H7 (cell line): ENCODE measurements around the gene C1QTNF12. TPM values are rescaled to one million over a fixed set of nuclear protein-coding genes. Genes with fewer than 3 reads are reported as not detected.
"Not testable (repeated sequence)": the region's sequence is repeated elsewhere in the genome, so short reads cannot be mapped to it uniquely, and the experiment has no call there.

Experiments used
- DNase-seq: peaks from one replicate; pipeline ENCODE4 v3.0.0; 2012
- H3K27me3 ChIP-seq: 2 replicates; pipeline ENCODE4 v1.6.0; 2011; ENCODE audit warnings: mild to moderate bottlenecking, low read length; ENCODE audit not compliant: control insufficient read depth, insufficient read depth
- H3K36me3 ChIP-seq: replicated peaks from 2 replicates; pipeline ENCODE4 v1.5.1; 2011; ENCODE audit warnings: low read length; ENCODE audit not compliant: control insufficient read depth, insufficient read depth
- H3K4me3 ChIP-seq: 2 replicates; pipeline ENCODE4 v1.5.1; 2011; ENCODE audit warnings: low read depth, mild to moderate bottlenecking, control low read depth, low read length, moderate library complexity; ENCODE audit not compliant: insufficient read depth
- total RNA-seq: library from RNA; depleted of rRNA; stranded (reverse); fragments of >200 nt; shearing (Covaris generic); gene quantifications from 2 replicates; pipeline ENCODE4 v1.2.3, GENCODE V29; 2014

The C1QTNF12 gene
- total RNA-seq, 1 experiment from 2014 or later: 3.6 TPM

- peak; percentile 84 for DNase-seq
- H3K4me3 ChIP-seq: no peak overlapping the region
- peaks cover 18% of the 10 kb centered on the region for H3K36me3 ChIP-seq
- no peaks in the 10 kb centered on the region for H3K27me3 ChIP-seq
These were observed 10.7 kb upstream of the C1QTNF12 start for GRCh38 chr1:1256956-1257871.

- DNase-seq: peak; percentile 57
- Histone ChIP-seq H3K36me3 (peaks cover 12% of the 10 kb centered on the region), H3K4me3 (no peak overlapping the region), H3K27me3 (no peaks in the 10 kb centered on the region)
These were observed 9.1 kb upstream of the C1QTNF12 start for GRCh38 chr1:1255611-1256010.

GRCh38 chr1:1255078-1255477 is 8.6 kb upstream of the C1QTNF12 start:
- H3K36me3 ChIP-seq: peaks cover 11% of the 10 kb centered on the region
- H3K4me3 ChIP-seq: no peak overlapping the region
- peak; percentile 54 for DNase-seq
- no peaks in the 10 kb centered on the region for H3K27me3 ChIP-seq

GRCh38 chr1:1254667-1254998 is 8.1 kb upstream of the C1QTNF12 start:
- Histone ChIP-seq H3K27me3 (no peaks in the 10 kb centered on the region), H3K4me3 (no peak overlapping the region), H3K36me3 (peaks cover 9% of the 10 kb centered on the region)
- peak; percentile 57 for DNase-seq

- DNase-seq: peak; percentile 45
- no peak overlapping the region for H3K4me3 ChIP-seq
- peaks cover 7% of the 10 kb centered on the region for H3K36me3 ChIP-seq
- no peaks in the 10 kb centered on the region for H3K27me3 ChIP-seq
These were observed 7.6 kb upstream of the C1QTNF12 start for GRCh38 chr1:1253972-1254666.

GRCh38 chr1:1253314-1253713 is 6.8 kb upstream of the C1QTNF12 start:
- H3K4me3 ChIP-seq: no peak overlapping the region
- peaks cover 5% of the 10 kb centered on the region for H3K36me3 ChIP-seq
- DNase-seq: no peak
- no peaks in the 10 kb centered on the region for H3K27me3 ChIP-seq

GRCh38 chr1:1250786-1251284 is 4.3 kb upstream of the C1QTNF12 start:
- Histone ChIP-seq H3K36me3 (peaks cover 5% of the 10 kb centered on the region), H3K27me3 (no peaks in the 10 kb centered on the region), H3K4me3 (no peak overlapping the region)
- no peak for DNase-seq

GRCh38 chr1:1248009-1248913 is 1.7 kb upstream of the C1QTNF12 start:
- DNase-seq, H3K27me3 ChIP-seq, H3K4me3 ChIP-seq, H3K36me3 ChIP-seq: not testable (repeated sequence)

- H3K27me3 ChIP-seq: no peaks in the 10 kb centered on the region
- no peak for DNase-seq
- no peak overlapping the region for H3K4me3 ChIP-seq
- peaks cover under 1% of the 10 kb centered on the region; the same call in 1 of the 2 replicates for H3K36me3 ChIP-seq
These were observed 905 bp upstream of the C1QTNF12 start for GRCh38 chr1:1247341-1247913.

- no peaks in the 10 kb centered on the region for H3K36me3 ChIP-seq
- H3K27me3 ChIP-seq: no peaks in the 10 kb centered on the region
- peak; percentile 86 for DNase-seq
- no peak overlapping the region for H3K4me3 ChIP-seq
These were observed 525 bp downstream of the C1QTNF12 start for GRCh38 chr1:1245817-1246576.

GRCh38 chr1:1245178-1245816 is 1.2 kb downstream of the C1QTNF12 start:
- Histone ChIP-seq H3K36me3 (no peaks in the 10 kb centered on the region), H3K4me3 (no peak overlapping the region), H3K27me3 (no peaks in the 10 kb centered on the region)
- DNase-seq: no peak

GRCh38 chr1:1244192-1244811 is 2.2 kb downstream of the C1QTNF12 start:
- no peak for DNase-seq
- no peaks in the 10 kb centered on the region for H3K27me3 ChIP-seq

GRCh38 chr1:1243807-1244191 is 2.7 kb downstream of the C1QTNF12 start:
- no peaks in the 10 kb centered on the region for H3K27me3 ChIP-seq
- no peak for DNase-seq
- no peak overlapping the region for H3K4me3 ChIP-seq
- no peaks in the 10 kb centered on the region for H3K36me3 ChIP-seq

More at GRCh38 chr1:1244192-1244811, 2.2 kb downstream of the C1QTNF12 start:
- H3K36me3 ChIP-seq: no peaks in the 10 kb centered on the region
- H3K4me3 ChIP-seq: no peak overlapping the region
